HepG2 (cell line): ENCODE results near the gene LYSMD3. TPM values are rescaled to one million over a fixed set of nuclear protein-coding genes. Genes with fewer than 3 reads are reported as not detected.

Experiments used
- ARID4A ChIP-seq: sonication (generic); formaldehyde crosslinking; IDR thresholded peaks from 2 replicates; pipeline ENCODE4 v1.5.0; 2020; ENCODE audit warnings: mild to moderate bottlenecking, missing genetic modification reagents, borderline replicate concordance
- EZH2 ChIP-seq: conservative IDR thresholded peaks from 2 replicates; pipeline ENCODE4 v1.6.1; 2012; ENCODE audit warnings: mild to moderate bottlenecking, low read depth, low read length, moderate library complexity
- FOSL1 ChIP-seq: sonication (generic); formaldehyde crosslinking; IDR thresholded peaks from 2 replicates; pipeline ENCODE4 v1.9.0; 2021; ENCODE audit warnings: missing genetic modification reagents, borderline replicate concordance
- HMGA1 ChIP-seq: sonication (generic); formaldehyde crosslinking; conservative IDR thresholded peaks from 2 replicates; pipeline ENCODE4 v1.4.0; 2020; ENCODE audit warnings: missing genetic modification reagents
- KDM6A ChIP-seq: IDR thresholded peaks from 2 replicates; pipeline ENCODE4 v1.6.1; 2016; ENCODE audit warnings: low read depth
- KMT2B ChIP-seq: IDR thresholded peaks from 2 replicates; pipeline ENCODE4 v1.6.1; 2016; ENCODE audit warnings: missing genetic modification reagents, missing compliant biosample characterization
- POGK ChIP-seq: sonication (generic); formaldehyde crosslinking; conservative IDR thresholded peaks from 2 replicates; pipeline ENCODE4 v1.8.0; 2022; ENCODE audit warnings: mild to moderate bottlenecking, moderate library complexity, missing genetic modification reagents
- SMC3 ChIP-seq: IDR thresholded peaks from 2 replicates; pipeline ENCODE4 v1.6.1; 2011; ENCODE audit warnings: low read length, improper control_type of control experiment
- ZNF256 ChIP-seq: sonication (generic); formaldehyde crosslinking; conservative IDR thresholded peaks from 2 replicates; pipeline ENCODE4 v1.4.0; 2020; ENCODE audit warnings: missing genetic modification reagents
- ZNF326 ChIP-seq: sonication (generic); formaldehyde crosslinking; IDR thresholded peaks from 2 replicates; pipeline ENCODE4 v1.4.0; 2020; ENCODE audit warnings: missing genetic modification reagents, borderline replicate concordance
- ZNF446 ChIP-seq: sonication (generic); formaldehyde crosslinking; IDR thresholded peaks from 2 replicates; pipeline ENCODE4 v1.5.0; 2020; ENCODE audit warnings: mild to moderate bottlenecking, missing genetic modification reagents
- ZNF460 ChIP-seq: sonication (generic); formaldehyde crosslinking; IDR thresholded peaks from 2 replicates; pipeline ENCODE4 v1.5.1; 2020; ENCODE audit warnings: missing genetic modification reagents, mild to moderate bottlenecking, borderline replicate concordance
- ZNF577 ChIP-seq: sonication (generic); formaldehyde crosslinking; IDR thresholded peaks from 2 replicates; pipeline ENCODE4 v1.4.0; 2020; ENCODE audit warnings: mild to moderate bottlenecking, low read depth, missing genetic modification reagents, borderline replicate concordance
- ZNF615 ChIP-seq: sonication (generic); formaldehyde crosslinking; IDR thresholded peaks from 2 replicates; pipeline ENCODE4 v1.5.0; 2020; ENCODE audit warnings: mild to moderate bottlenecking, missing genetic modification reagents, borderline replicate concordance
- ZNF878 ChIP-seq: sonication (generic); formaldehyde crosslinking; IDR thresholded peaks from 2 replicates; pipeline ENCODE4 v1.8.1; 2023; ENCODE audit warnings: mild to moderate bottlenecking, missing genetic modification reagents, moderate library complexity
- ZSCAN31 ChIP-seq: sonication (generic); formaldehyde crosslinking; IDR thresholded peaks from 2 replicates; pipeline ENCODE4 v1.5.0; 2020; ENCODE audit warnings: low read depth, mild to moderate bottlenecking, missing genetic modification reagents
- polyA plus RNA-seq, 8 experiments: library from polyadenylated mRNA; depleted of rRNA in 3 of 8; stranded (reverse) in 7 of 8; unstranded in 1 of 8; fragments of >200 nt; fragmentation: Illumina TruSeq in 4 of 8; extraction: Trizol in 4 of 8; gene quantifications; 2 replicates each; pipeline versions ENCODE4 v1.2.1 to v1.2.3, GENCODE V29; 2011 to 2016; ENCODE audit warnings: low read depth in 4 of 8, missing spikeins in 1 of 8, mixed read lengths in 1 of 8; ENCODE audit not compliant: insufficient read depth in 1 of 8
- total RNA-seq, 5 experiments: library from RNA; depleted of rRNA; stranded (reverse); fragments of >200 nt; fragmentation: Illumina TruSeq; extraction: Trizol; gene quantifications; 2 replicates each; pipeline ENCODE4 v1.2.3, GENCODE V29; 2016; ENCODE audit warnings: low read depth in 1 of 5
- TF ChIP-seq, protein P1 (sequence below): sonication (generic); formaldehyde crosslinking; IDR thresholded peaks from 2 replicates; pipeline ENCODE4 v1.4.0; 2020; ENCODE audit warnings: mild to moderate bottlenecking, missing genetic modification reagents, borderline replicate concordance
- TF ChIP-seq, protein P2 (sequence below): fragments of 450-650 bp; IDR thresholded peaks from 2 replicates; pipeline ENCODE4 v1.6.1; 2017
- TF ChIP-seq, protein P3 (sequence below): sonication (generic); formaldehyde crosslinking; IDR thresholded peaks from 2 replicates; pipeline ENCODE4 v1.5.1; 2020; ENCODE audit warnings: missing genetic modification reagents, mild to moderate bottlenecking, borderline replicate concordance

The LYSMD3 gene
- total and polyA plus RNA-seq, 2 of the 13 experiments (the other 11 are each of a cell fraction or from before 2014, with no cell fraction given) = 9.1 to 13.8 TPM

GRCh38 chr5:90529194-90529938 lies at the start of gene LYSMD3 (continued):
- TF ChIP-seq, protein P1, sequence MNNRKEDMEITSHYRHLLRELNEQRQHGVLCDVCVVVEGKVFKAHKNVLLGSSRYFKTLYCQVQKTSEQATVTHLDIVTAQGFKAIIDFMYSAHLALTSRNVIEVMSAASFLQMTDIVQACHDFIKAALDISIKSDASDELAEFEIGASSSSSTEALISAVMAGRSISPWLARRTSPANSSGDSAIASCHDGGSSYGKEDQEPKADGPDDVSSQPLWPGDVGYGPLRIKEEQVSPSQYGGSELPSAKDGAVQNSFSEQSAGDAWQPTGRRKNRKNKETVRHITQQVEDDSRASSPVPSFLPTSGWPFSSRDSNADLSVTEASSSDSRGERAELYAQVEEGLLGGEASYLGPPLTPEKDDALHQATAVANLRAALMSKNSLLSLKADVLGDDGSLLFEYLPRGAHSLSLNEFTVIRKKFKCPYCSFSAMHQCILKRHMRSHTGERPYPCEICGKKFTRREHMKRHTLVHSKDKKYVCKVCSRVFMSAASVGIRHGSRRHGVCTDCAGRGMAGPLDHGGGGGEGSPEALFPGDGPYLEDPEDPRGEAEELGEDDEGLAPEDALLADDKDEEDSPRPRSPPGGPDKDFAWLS (CRISPR knock-in tag) = 0 out of 2 replicates have a peak, but pooled peaks have one; percentile 32
- TF ChIP-seq ZNF460 (CRISPR knock-in tag) (no peak), ZNF326 (CRISPR knock-in tag) (no peak), POGK (peak; percentile 86), ZNF615 (CRISPR knock-in tag) (no peak), ZNF577 (CRISPR knock-in tag) (0 out of 2 replicates have a peak, but pooled peaks have one; percentile 30), ZNF446 (CRISPR knock-in tag) (0 out of 2 replicates have a peak, but pooled peaks have one; percentile 45), KDM6A (CRISPR knock-in tag) (0 out of 2 replicates have a peak, but pooled peaks have one; percentile 10), ARID4A (peak; percentile 94), EZH2 (no peak), SMC3 (no peak), ZSCAN31 (CRISPR knock-in tag) (no peak), HMGA1 (CRISPR knock-in tag) (no peak), FOSL1 (no peak), KMT2B (CRISPR knock-in tag) (peak; percentile 78; the same call in 1 of the 2 replicates), ZNF878 (CRISPR knock-in tag) (peak; percentile 85), ZNF256 (CRISPR knock-in tag) (no peak)
- TF ChIP-seq, protein P2, sequence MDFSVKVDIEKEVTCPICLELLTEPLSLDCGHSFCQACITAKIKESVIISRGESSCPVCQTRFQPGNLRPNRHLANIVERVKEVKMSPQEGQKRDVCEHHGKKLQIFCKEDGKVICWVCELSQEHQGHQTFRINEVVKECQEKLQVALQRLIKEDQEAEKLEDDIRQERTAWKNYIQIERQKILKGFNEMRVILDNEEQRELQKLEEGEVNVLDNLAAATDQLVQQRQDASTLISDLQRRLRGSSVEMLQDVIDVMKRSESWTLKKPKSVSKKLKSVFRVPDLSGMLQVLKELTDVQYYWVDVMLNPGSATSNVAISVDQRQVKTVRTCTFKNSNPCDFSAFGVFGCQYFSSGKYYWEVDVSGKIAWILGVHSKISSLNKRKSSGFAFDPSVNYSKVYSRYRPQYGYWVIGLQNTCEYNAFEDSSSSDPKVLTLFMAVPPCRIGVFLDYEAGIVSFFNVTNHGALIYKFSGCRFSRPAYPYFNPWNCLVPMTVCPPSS = no peak
- TF ChIP-seq, protein P3, sequence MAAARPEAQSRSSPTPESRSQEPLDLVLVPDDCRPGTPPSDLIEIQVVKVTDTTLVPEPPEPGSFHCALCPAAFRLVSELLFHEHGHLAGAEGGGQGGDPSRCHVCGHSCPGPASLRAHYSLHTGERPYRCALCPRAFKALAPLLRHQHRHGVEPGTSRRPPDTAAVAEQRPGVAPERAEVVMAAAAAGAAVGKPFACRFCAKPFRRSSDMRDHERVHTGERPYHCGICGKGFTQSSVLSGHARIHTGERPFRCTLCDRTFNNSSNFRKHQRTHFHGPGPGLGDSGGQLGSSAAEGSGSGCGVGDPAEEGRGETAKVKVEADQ (CRISPR knock-in tag) = peak; percentile 48; the same call in 1 of the 2 replicates
